Lung (tissue), 12 donors: Measurements from ENCODE around the gene TTYH3. TPM values are rescaled to one million over a fixed set of nuclear protein-coding genes. Genes with fewer than 3 reads are reported as not detected.

Experiments
- ATAC-seq: fragments of 200-7000 bp; cut with Tn5 transposase; one replicate; pipeline ENCODE4 v1.9.1; 2020; ENCODE audit warnings: moderate number of reproducible peaks; ENCODE audit not compliant: insufficient read depth, low FRiP score
- DNase-seq, 3 donors: peaks; one replicate each; pipeline ENCODE4 v3.0.0-alpha.2; 2013 to 2017
- H3K27ac ChIP-seq, 2 donors: one replicate each; pipeline ENCODE4 v1.5.1; 2013; ENCODE audit warnings: mild to moderate bottlenecking in 2 of 2, moderate library complexity in 2 of 2, control low read depth in 1 of 2, inconsistent platforms in 1 of 2, low read depth in 1 of 2, low read length in 1 of 2
- H3K27me3 ChIP-seq, 3 donors: one replicate each; pipeline ENCODE4 v1.5.1; 2013; ENCODE audit warnings: low read length in 2 of 3; ENCODE audit not compliant: control insufficient read depth in 3 of 3, insufficient read depth in 3 of 3
- H3K36me3 ChIP-seq, 4 donors: one replicate each; pipeline ENCODE4 v1.5.1; 2013; ENCODE audit warnings: low read length in 4 of 4, mild to moderate bottlenecking in 1 of 4, moderate library complexity in 1 of 4; ENCODE audit not compliant: control insufficient read depth in 4 of 4, insufficient read depth in 4 of 4
- H3K4me1 ChIP-seq, 5 donors: one replicate each; pipeline ENCODE4 v1.5.1; 2013; ENCODE audit warnings: low read length in 5 of 5, mild to moderate bottlenecking in 2 of 5, moderate library complexity in 1 of 5; ENCODE audit not compliant: control insufficient read depth in 5 of 5, insufficient read depth in 5 of 5
- H3K4me3 ChIP-seq: one replicate; pipeline ENCODE4 v1.5.1; 2013; ENCODE audit warnings: mild to moderate bottlenecking, control low read depth, moderate library complexity
- H3K9ac ChIP-seq, 2 donors: one replicate each; pipeline ENCODE4 v1.5.1; 2013; ENCODE audit warnings: low read length in 2 of 2, control low read depth in 1 of 2; ENCODE audit not compliant: insufficient read depth in 1 of 2
- H3K9me3 ChIP-seq, 4 donors: one replicate each; pipeline ENCODE4 v1.5.1; 2013; ENCODE audit warnings: low read length in 3 of 4, mild to moderate bottlenecking in 1 of 4, moderate library complexity in 1 of 4; ENCODE audit not compliant: control insufficient read depth in 4 of 4, insufficient read depth in 3 of 4
- CTCF ChIP-seq: IDR thresholded peaks from 2 replicates; pipeline ENCODE4 v1.5.1; 2012; ENCODE audit warnings: mild to moderate bottlenecking; ENCODE audit errors: control extremely low read depth, extremely low read depth
- WGBS, 2 donors: extraction: QIAGEN DNeasy Blood & Tissue Kit; methylation state at CpG; one replicate each; pipeline ENCODE4 v1.1.7; 2013; 5-methylcytosine and 5-hydroxymethylcytosine counted together
- polyA plus RNA-seq, 2 donors: library from polyadenylated mRNA; stranded (reverse); fragments of 200-250 nt; gene quantifications; one replicate each; pipeline ENCODE4 v1.2.1, GENCODE V29; 2013
- total RNA-seq, 2 donors: library from RNA; depleted of rRNA in 1 of 2; stranded (reverse); fragments of >200 nt in 1 of 2; gene quantifications; one replicate each; pipeline ENCODE4 v1.2.1, GENCODE V29; 2014 to 2021
- donor health status: control.
- donor health status: control.
- donor health status: Bipolar disorder and iron deficiency.
- donor health status: healthy.
- donor health status: DM: yes; HTN: yes; CAD: no.

The TTYH3 gene
- total and polyA plus RNA-seq, 4 donors = 14.3 to 74.0 (median 55.8) TPM

GRCh38 chr7:2602406-2603043 lies 29.3 kb upstream of the TTYH3 start:
- 70 to 82% methylated on average over 19 of the region's 19 CpGs for WGBS, 2 donors
- ATAC-seq = no peak

GRCh38 chr7:2603044-2603965 lies 28.5 kb upstream of the TTYH3 start:
- DNase-seq (no peak), ATAC-seq (no peak)
- peaks cover 0 to 21% (median 0%) of the 10 kb centered on the region in 5 donors for H3K4me1 ChIP-seq
- no peak overlapping the region for H3K4me3 ChIP-seq
- no peaks in the 10 kb centered on the region for H3K9me3 ChIP-seq
- H3K27me3 ChIP-seq = no peaks in the 10 kb centered on the region
- 89 to 96% methylated on average over 35 of the region's 35 CpGs for WGBS, 2 donors
- no peak overlapping the region for H3K27ac ChIP-seq
- H3K36me3 ChIP-seq = peaks cover 0 to 17% (median 8%) of the 10 kb centered on the region in 4 donors
- no peak overlapping the region for H3K9ac ChIP-seq
- no peak for TF ChIP-seq CTCF

More at GRCh38 chr7:2602406-2603043, 29.3 kb upstream of the TTYH3 start:
- Histone ChIP-seq H3K4me1 (peaks cover 0 to 19% (median 0%) of the 10 kb centered on the region in 5 donors), H3K27me3 (no peaks in the 10 kb centered on the region), H3K36me3 (peaks cover 0 to 20% (median 8%) of the 10 kb centered on the region in 4 donors), H3K4me3 (no peak overlapping the region), H3K9me3 (no peaks in the 10 kb centered on the region), H3K27ac (no peak overlapping the region), H3K9ac (no peak overlapping the region)
- no peak for TF ChIP-seq CTCF
- no peak for DNase-seq

GRCh38 chr7:2604608-2605174 lies 27.1 kb upstream of the TTYH3 start:
- H3K9me3 ChIP-seq = no peaks in the 10 kb centered on the region
- TF ChIP-seq CTCF = no peak
- DNase-seq (no peak), ATAC-seq (no peak)
- H3K27ac ChIP-seq = no peak overlapping the region
- peaks cover 0 to 24% (median 0%) of the 10 kb centered on the region in 5 donors for H3K4me1 ChIP-seq
- no peaks in the 10 kb centered on the region for H3K27me3 ChIP-seq
- H3K4me3 ChIP-seq = no peak overlapping the region
- no peak overlapping the region for H3K9ac ChIP-seq
- WGBS, 2 donors = 91 to 95% methylated on average over 29 of the region's 29 CpGs
- H3K36me3 ChIP-seq = peaks cover 0 to 10% (median 3%) of the 10 kb centered on the region in 4 donors
